ENCODE measurements around the gene JAG1. TPM values are rescaled to one million over a fixed set of nuclear protein-coding genes. Genes with fewer than 3 reads are reported as not detected.

JAG1 gene
- total RNA-seq, 1 experiment from 2014 or later = 88.0 TPM

DNA sequence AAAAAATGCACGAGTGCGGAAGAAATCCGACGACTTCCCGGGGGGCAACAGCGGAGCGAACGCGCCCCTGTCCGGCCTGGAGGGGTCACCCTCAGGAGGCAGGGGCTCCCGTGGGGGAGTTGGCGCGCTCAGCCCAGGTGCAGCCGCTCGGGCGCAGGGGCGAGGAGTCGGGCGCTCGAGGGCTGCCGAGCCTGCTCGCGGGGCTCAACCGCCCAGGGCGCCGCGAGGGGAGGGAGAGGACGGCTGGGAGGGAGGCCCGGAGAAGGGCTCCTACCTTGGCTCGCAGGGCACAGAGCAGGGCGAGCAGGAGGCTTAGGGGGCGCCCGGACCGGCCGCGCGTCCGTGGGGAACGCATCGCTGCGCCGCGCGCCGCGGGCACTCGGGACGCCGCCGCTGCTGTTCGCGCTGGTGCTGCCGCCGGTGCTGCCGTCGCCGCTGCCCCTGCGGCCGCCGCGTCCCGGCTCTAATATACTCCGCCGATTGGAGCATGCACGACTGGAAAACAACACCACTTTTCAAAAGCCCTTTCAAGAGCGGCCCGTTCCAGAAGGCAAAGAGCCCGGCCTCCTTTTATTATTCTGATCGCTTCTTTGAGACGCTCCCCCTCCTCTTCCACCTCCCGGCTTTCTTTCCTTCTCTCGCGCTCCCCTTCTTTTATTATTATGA, 490 bp downstream of the JAG1 start:
- ChIA-PET POLR2A (interaction anchor here (0.6 to 13.1 kb wide), 72 partner anchors 9 to 677 kb away, joined by 3 to 170 read pairs (median 5); partner anchors contain the start of genes MKKS and SLX4IP), CTCF (interaction anchor here (0.5 to 3.4 kb wide), 27 partner anchors 13 to 644 kb away, joined by 3 to 35 read pairs (median 4); no protein-coding TSS in a partner anchor)
- intact Hi-C loops (cut with micrococcal nuclease) = loop anchor here (5.0 to 10.0 kb wide), 4 partner anchors 91 to 1059 kb away; no protein-coding TSS in a partner anchor
- TSS peak; percentile 67 for BruUV-seq (replicated peaks)
- H3K27ac Mint-ChIP-seq (ENCODE audit: low read depth, unreplicated experiment) = peak overlapping the region; percentile 91
- TF ChIP-seq, protein P1, sequence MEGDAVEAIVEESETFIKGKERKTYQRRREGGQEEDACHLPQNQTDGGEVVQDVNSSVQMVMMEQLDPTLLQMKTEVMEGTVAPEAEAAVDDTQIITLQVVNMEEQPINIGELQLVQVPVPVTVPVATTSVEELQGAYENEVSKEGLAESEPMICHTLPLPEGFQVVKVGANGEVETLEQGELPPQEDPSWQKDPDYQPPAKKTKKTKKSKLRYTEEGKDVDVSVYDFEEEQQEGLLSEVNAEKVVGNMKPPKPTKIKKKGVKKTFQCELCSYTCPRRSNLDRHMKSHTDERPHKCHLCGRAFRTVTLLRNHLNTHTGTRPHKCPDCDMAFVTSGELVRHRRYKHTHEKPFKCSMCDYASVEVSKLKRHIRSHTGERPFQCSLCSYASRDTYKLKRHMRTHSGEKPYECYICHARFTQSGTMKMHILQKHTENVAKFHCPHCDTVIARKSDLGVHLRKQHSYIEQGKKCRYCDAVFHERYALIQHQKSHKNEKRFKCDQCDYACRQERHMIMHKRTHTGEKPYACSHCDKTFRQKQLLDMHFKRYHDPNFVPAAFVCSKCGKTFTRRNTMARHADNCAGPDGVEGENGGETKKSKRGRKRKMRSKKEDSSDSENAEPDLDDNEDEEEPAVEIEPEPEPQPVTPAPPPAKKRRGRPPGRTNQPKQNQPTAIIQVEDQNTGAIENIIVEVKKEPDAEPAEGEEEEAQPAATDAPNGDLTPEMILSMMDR (IDR thresholded peaks at IDR 0.05; ENCODE audit: unreplicated experiment) = no peak
- DNase-seq (ENCODE audit: unreplicated experiment) = no peak
- no peaks in the 10 kb centered on the region for H3K27me3 Mint-ChIP-seq (ENCODE audit: insufficient read depth, unreplicated experiment)
- peak overlapping the region; percentile 98 for H3K4me3 Mint-ChIP-seq (ENCODE audit: unreplicated experiment)
- H3K36me3 Mint-ChIP-seq (ENCODE audit: insufficient read depth, unreplicated experiment) = peaks cover 36% of the 10 kb centered on the region
- H3K9me3 Mint-ChIP-seq (ENCODE audit: unreplicated experiment) = no peaks in the 10 kb centered on the region
- peaks cover 24% of the 10 kb centered on the region for H3K4me1 Mint-ChIP-seq (ENCODE audit: insufficient read depth, unreplicated experiment)

DNA sequence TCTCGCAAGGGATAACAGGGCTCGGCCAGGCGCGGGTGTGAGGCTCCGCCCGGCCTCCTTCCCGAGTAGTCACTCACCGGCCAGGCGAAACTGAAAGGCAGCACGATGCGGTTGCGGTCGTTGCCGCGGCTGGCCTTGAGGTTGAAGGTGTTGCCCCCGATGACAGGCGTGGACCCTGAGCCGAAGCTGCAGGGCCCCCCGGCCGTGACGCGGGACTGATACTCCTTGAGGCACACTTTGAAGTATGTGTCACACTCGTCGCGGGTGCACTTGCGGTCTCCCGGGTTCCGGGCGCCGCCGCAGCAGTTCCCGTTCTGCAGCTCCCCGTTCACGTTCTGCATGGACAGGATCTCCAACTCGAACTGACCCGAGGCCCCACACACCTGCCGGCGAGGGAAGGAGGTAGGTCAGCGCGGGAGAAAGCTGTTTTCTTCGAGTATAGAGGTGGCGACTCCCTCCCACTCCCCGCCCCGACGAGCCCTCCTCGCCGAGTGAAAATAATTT, 1.1 kb downstream of the JAG1 start:
- POLR2A ChIA-PET = interaction anchor here (0.6 to 13.1 kb wide), 43 partner anchors 10 to 872 kb away, joined by 3 to 170 read pairs (median 8); partner anchors contain the start of genes MKKS and SLX4IP
- Mint-ChIP-seq H3K27ac (ENCODE audit: low read depth, unreplicated experiment) (peak overlapping the region; percentile 91), H3K36me3 (ENCODE audit: insufficient read depth, unreplicated experiment) (peaks cover 39% of the 10 kb centered on the region), H3K9me3 (ENCODE audit: unreplicated experiment) (no peaks in the 10 kb centered on the region), H3K4me3 (ENCODE audit: unreplicated experiment) (peak overlapping the region; percentile 98), H3K27me3 (ENCODE audit: insufficient read depth, unreplicated experiment) (no peaks in the 10 kb centered on the region), H3K4me1 (ENCODE audit: insufficient read depth, unreplicated experiment) (peaks cover 24% of the 10 kb centered on the region)
- BruUV-seq (replicated peaks) = no TSS peak
- intact Hi-C loops (cut with micrococcal nuclease) = loop anchor here (1.0 to 10.0 kb wide), 6 partner anchors 92 to 1058 kb away; no protein-coding TSS in a partner anchor
- peak; percentile 69 for DNase-seq (ENCODE audit: unreplicated experiment)
- TF ChIP-seq, protein P1 (IDR thresholded peaks at IDR 0.05; ENCODE audit: unreplicated experiment) = no peak
- CTCF ChIA-PET = interaction anchor here (0.5 to 3.4 kb wide), 20 partner anchors 10 to 871 kb away, joined by 3 to 35 read pairs (median 9); no protein-coding TSS in a partner anchor

DNA sequence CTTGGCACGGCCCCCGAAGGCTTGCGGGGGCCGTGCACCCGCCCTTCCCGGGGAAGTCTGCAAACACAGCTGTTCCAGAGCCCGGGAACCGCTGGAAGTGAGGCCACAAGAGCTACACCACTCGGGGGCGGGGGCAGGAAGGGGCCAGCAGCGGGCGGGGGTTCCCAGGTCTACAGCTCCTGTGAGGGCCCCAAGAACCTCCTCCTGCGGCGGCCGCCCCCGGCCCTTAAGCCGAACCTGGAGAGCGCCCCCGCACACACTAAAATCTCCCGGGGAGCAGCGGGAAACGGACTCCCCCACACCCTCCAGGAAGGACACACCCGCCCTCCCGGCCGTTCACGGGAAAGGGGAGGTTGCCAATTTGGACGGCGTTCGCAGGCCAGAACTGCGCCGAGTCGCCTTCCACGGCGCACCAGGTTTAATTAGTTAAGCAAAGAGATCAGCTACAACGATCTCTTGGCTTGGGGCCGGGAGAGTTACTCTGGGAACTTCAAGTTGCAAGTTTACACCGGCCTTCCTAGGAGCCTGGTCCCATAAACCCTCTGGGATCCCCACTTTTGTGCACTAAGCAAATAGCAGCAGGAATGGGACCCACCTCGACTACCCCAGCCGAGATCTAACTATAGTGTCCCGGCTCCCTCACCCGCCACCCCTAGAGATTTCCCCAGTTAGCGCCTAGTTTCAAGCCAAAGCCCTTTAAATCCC, 1.7 kb downstream of the JAG1 start:
- ChIA-PET POLR2A (interaction anchor here (0.6 to 13.1 kb wide), 71 partner anchors 10 to 872 kb away, joined by 3 to 170 read pairs (median 5); partner anchors contain the start of genes MKKS and SLX4IP), CTCF (interaction anchor here (0.5 to 3.4 kb wide), 53 partner anchors 9 to 875 kb away, joined by 3 to 35 read pairs (median 4); no protein-coding TSS in a partner anchor)
- Mint-ChIP-seq H3K9me3 (ENCODE audit: unreplicated experiment) (no peaks in the 10 kb centered on the region), H3K27ac (ENCODE audit: low read depth, unreplicated experiment) (peak overlapping the region; percentile 91), H3K4me3 (ENCODE audit: unreplicated experiment) (peak overlapping the region; percentile 98), H3K27me3 (ENCODE audit: insufficient read depth, unreplicated experiment) (no peaks in the 10 kb centered on the region), H3K36me3 (ENCODE audit: insufficient read depth, unreplicated experiment) (peaks cover 41% of the 10 kb centered on the region), H3K4me1 (ENCODE audit: insufficient read depth, unreplicated experiment) (peaks cover 29% of the 10 kb centered on the region)
- peak; percentile 85 for DNase-seq (ENCODE audit: unreplicated experiment)
- TF ChIP-seq, protein P1 (IDR thresholded peaks at IDR 0.05; ENCODE audit: unreplicated experiment) = no peak
- intact Hi-C loops (cut with micrococcal nuclease) = loop anchor here (1.0 to 10.0 kb wide), 11 partner anchors 67 to 1057 kb away; no protein-coding TSS in a partner anchor
- BruUV-seq (replicated peaks) = no TSS peak
